Fibroblast of skin of abdomen (primary cell): ENCODE results near the gene BIN2.
A peak's percentile ranks its signal among the peaks of the same experiment; 100 is the strongest.
"Not testable (repeated sequence)": the region's sequence is repeated elsewhere in the genome, so short reads cannot be mapped to it uniquely, and the experiment has no call there.

ENCODE experiments used
- DNase-seq: peaks from one replicate; pipeline ENCODE4 v3.0.0-alpha.2; 2013

The BIN2 gene

GRCh38 chr12:51345681-51346080 lies 21.7 kb upstream of the BIN2 start:
- peak; percentile 26 for DNase-seq

- no peak for DNase-seq
These were observed 19.2 kb upstream of the BIN2 start for GRCh38 chr12:51343201-51343600.

- no peak for DNase-seq
These were observed 18.4 kb upstream of the BIN2 start for GRCh38 chr12:51342416-51342815.

- DNase-seq, result peak; percentile 65
These were observed 17.5 kb upstream of the BIN2 start for GRCh38 chr12:51341251-51342007.

GRCh38 chr12:51339750-51340149 lies 15.8 kb upstream of the BIN2 start:
- no peak for DNase-seq

- DNase-seq, result not testable (repeated sequence)
These were observed 13.4 kb upstream of the BIN2 start for GRCh38 chr12:51337336-51337735.

- DNase-seq, result no peak
These were observed 12.0 kb upstream of the BIN2 start for GRCh38 chr12:51335931-51336330.

GRCh38 chr12:51334764-51335163 lies 10.8 kb upstream of the BIN2 start:
- peak; percentile 40 for DNase-seq

- DNase-seq, result no peak
These were observed 9.6 kb upstream of the BIN2 start for GRCh38 chr12:51333536-51333935.

GRCh38 chr12:51330186-51330585 lies 6.2 kb upstream of the BIN2 start:
- no peak for DNase-seq

GRCh38 chr12:51329742-51330141 lies 5.8 kb upstream of the BIN2 start:
- no peak for DNase-seq

- no peak for DNase-seq
These were observed 4.6 kb upstream of the BIN2 start for GRCh38 chr12:51328587-51328986.

- DNase-seq, result peak; percentile 61
These were observed 2.9 kb upstream of the BIN2 start for GRCh38 chr12:51326698-51327439.

- no peak for DNase-seq
These were observed 979 bp upstream of the BIN2 start for GRCh38 chr12:51324953-51325352.

GRCh38 chr12:51323317-51323960 lies 535 bp downstream of the BIN2 start:
- no peak for DNase-seq

- no peak for DNase-seq
These were observed 1.5 kb downstream of the BIN2 start for GRCh38 chr12:51322452-51322851.

- DNase-seq, result no peak
These were observed 2.1 kb downstream of the BIN2 start for GRCh38 chr12:51321882-51322281.

GRCh38 chr12:51320695-51321320 lies 3.2 kb downstream of the BIN2 start:
- DNase-seq, result peak; percentile 56

GRCh38 chr12:51320311-51320694 lies 3.7 kb downstream of the BIN2 start:
- DNase-seq, result no peak

GRCh38 chr12:51318846-51319599 lies 5.0 kb downstream of the BIN2 start:
- no peak for DNase-seq

- DNase-seq, result not testable (repeated sequence)
These were observed 5.7 kb downstream of the BIN2 start for GRCh38 chr12:51318057-51318806.

GRCh38 chr12:51311389-51311788 lies 12.6 kb downstream of the BIN2 start:
- no peak for DNase-seq
